HepG2 (cell line): ENCODE results near the gene RRP9. TPM values are rescaled to one million over a fixed set of nuclear protein-coding genes. Genes with fewer than 3 reads are reported as not detected.
A peak's percentile ranks its signal among the peaks of the same experiment; 100 is the strongest.

ENCODE experiments used
- GRHL1 ChIP-seq: sonication (generic); formaldehyde crosslinking; conservative IDR thresholded peaks from 2 replicates; pipeline ENCODE4 v1.8.0; 2022; ENCODE audit warnings: missing genetic modification reagents
- HNRNPLL ChIP-seq: fragments of 200-400 bp; formaldehyde crosslinking; IDR thresholded peaks from 2 replicates; pipeline ENCODE4 v1.6.1; 2017; ENCODE audit warnings: mild to moderate bottlenecking, low read depth, low read length; ENCODE audit not compliant: poor library complexity, severe bottlenecking
- LCORL ChIP-seq, 2 experiments: fragments of 450-650 bp in 1 of 2; sonication (generic) in 1 of 2; formaldehyde crosslinking in 1 of 2; IDR thresholded peaks; 2 replicates each; pipeline versions ENCODE4 v1.5.0 to v1.6.1; 2017 to 2020; ENCODE audit warnings: antibody characterized with exemption in 1 of 2, missing genetic modification reagents in 1 of 2
- NR2F1 ChIP-seq, 2 experiments: fragments of 450-650 bp in 1 of 2; formaldehyde crosslinking in 1 of 2; IDR thresholded peaks; 2 replicates each; pipeline versions ENCODE4 v1.5.0 to v1.6.1; 2016 to 2020; ENCODE audit warnings: mild to moderate bottlenecking in 1 of 2, missing compliant biosample characterization in 1 of 2, missing genetic modification reagents in 1 of 2, moderate library complexity in 1 of 2
- RXRA ChIP-seq: sonication (generic); formaldehyde crosslinking; IDR thresholded peaks from 2 replicates; pipeline ENCODE4 v1.5.1; 2020; ENCODE audit warnings: missing genetic modification reagents
- SPEN ChIP-seq: sonication (generic); formaldehyde crosslinking; IDR thresholded peaks from 2 replicates; pipeline ENCODE4 v1.5.1; 2020; ENCODE audit warnings: low read depth, mild to moderate bottlenecking, missing genetic modification reagents
- SRSF4 ChIP-seq: fragments of 200-400 bp; formaldehyde crosslinking; IDR thresholded peaks from one replicate; pipeline ENCODE4 v1.6.1; 2018; ENCODE audit warnings: mild to moderate bottlenecking, low read depth, low read length, moderate library complexity; ENCODE audit not compliant: poor library complexity, severe bottlenecking
- TBX2 ChIP-seq: sonication (generic); formaldehyde crosslinking; IDR thresholded peaks from 2 replicates; pipeline ENCODE4 v1.5.0; 2020; ENCODE audit warnings: missing genetic modification reagents, mild to moderate bottlenecking, borderline replicate concordance
- TCF12 ChIP-seq, 2 experiments: fragments of 450-650 bp in 1 of 2; sonication (generic) in 1 of 2; formaldehyde crosslinking in 1 of 2; IDR thresholded peaks; 2 replicates each; pipeline versions ENCODE4 v1.6.1 to v1.8.0; 2017 to 2022; ENCODE audit warnings: antibody characterized with exemption in 1 of 2, mild to moderate bottlenecking in 1 of 2, missing genetic modification reagents in 1 of 2, moderate library complexity in 1 of 2
- TOPORS ChIP-seq: sonication (generic); formaldehyde crosslinking; IDR thresholded peaks from 2 replicates; pipeline ENCODE4 v1.8.0; 2023; ENCODE audit warnings: mild to moderate bottlenecking, missing genetic modification reagents
- ZBTB1 ChIP-seq: sonication (generic); formaldehyde crosslinking; IDR thresholded peaks from 2 replicates; pipeline ENCODE4 v1.4.0; 2020; ENCODE audit warnings: missing genetic modification reagents, borderline replicate concordance
- ZNF577 ChIP-seq: sonication (generic); formaldehyde crosslinking; IDR thresholded peaks from 2 replicates; pipeline ENCODE4 v1.4.0; 2020; ENCODE audit warnings: mild to moderate bottlenecking, low read depth, missing genetic modification reagents, borderline replicate concordance
- ZNF776 ChIP-seq: sonication (generic); formaldehyde crosslinking; IDR thresholded peaks from 2 replicates; pipeline ENCODE4 v1.4.0; 2020; ENCODE audit warnings: mild to moderate bottlenecking, missing genetic modification reagents
- ZNF777 ChIP-seq: sonication (generic); formaldehyde crosslinking; IDR thresholded peaks from 2 replicates; pipeline ENCODE4 v1.4.0; 2020; ENCODE audit warnings: missing genetic modification reagents
- polyA plus RNA-seq, 8 experiments: library from polyadenylated mRNA; depleted of rRNA in 3 of 8; stranded (reverse) in 7 of 8; unstranded in 1 of 8; fragments of >200 nt; fragmentation: Illumina TruSeq in 4 of 8; extraction: Trizol in 4 of 8; gene quantifications; 2 replicates each; pipeline versions ENCODE4 v1.2.1 to v1.2.3, GENCODE V29; 2011 to 2016; ENCODE audit warnings: low read depth in 4 of 8, missing spikeins in 1 of 8, mixed read lengths in 1 of 8; ENCODE audit not compliant: insufficient read depth in 1 of 8
- total RNA-seq, 5 experiments: library from RNA; depleted of rRNA; stranded (reverse); fragments of >200 nt; fragmentation: Illumina TruSeq; extraction: Trizol; gene quantifications; 2 replicates each; pipeline ENCODE4 v1.2.3, GENCODE V29; 2016; ENCODE audit warnings: low read depth in 1 of 5
- TF ChIP-seq, protein P1 (sequence below): sonication (generic); formaldehyde crosslinking; IDR thresholded peaks from 2 replicates; pipeline ENCODE4 v1.8.0; 2022; ENCODE audit warnings: low read depth, missing genetic modification reagents
- TF ChIP-seq, protein P2 (sequence below): sonication (generic); formaldehyde crosslinking; IDR thresholded peaks from 2 replicates; pipeline ENCODE4 v1.4.0; 2020; ENCODE audit warnings: missing genetic modification reagents
- TF ChIP-seq, protein P3 (sequence below): sonication (generic); formaldehyde crosslinking; IDR thresholded peaks from 2 replicates; pipeline ENCODE4 v1.8.0; 2023; ENCODE audit warnings: mild to moderate bottlenecking, missing genetic modification reagents
- TF ChIP-seq, protein P4 (sequence below): sonication (generic); formaldehyde crosslinking; IDR thresholded peaks from 2 replicates; pipeline ENCODE4 v1.4.0; 2020; ENCODE audit warnings: missing genetic modification reagents, borderline replicate concordance

RRP9 gene
- total and polyA plus RNA-seq, 2 of the 13 experiments (the other 11 are each of a cell fraction or from before 2014, with no cell fraction given): 14.8 to 44.0 TPM

- TF ChIP-seq, protein P1, sequence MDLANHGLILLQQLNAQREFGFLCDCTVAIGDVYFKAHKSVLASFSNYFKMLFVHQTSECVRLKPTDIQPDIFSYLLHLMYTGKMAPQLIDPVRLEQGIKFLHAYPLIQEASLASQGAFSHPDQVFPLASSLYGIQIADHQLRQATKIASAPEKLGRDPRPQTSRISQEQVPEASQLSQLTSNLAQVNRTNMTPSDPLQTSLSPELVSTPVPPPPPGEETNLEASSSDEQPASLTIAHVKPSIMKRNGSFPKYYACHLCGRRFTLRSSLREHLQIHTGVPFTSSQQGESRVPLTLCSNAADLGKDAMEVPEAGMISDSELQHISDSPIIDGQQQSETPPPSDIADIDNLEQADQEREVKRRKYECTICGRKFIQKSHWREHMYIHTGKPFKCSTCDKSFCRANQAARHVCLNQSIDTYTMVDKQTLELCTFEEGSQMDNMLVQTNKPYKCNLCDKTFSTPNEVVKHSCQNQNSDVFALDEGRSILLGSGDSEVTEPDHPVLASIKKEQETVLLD (CRISPR knock-in tag): peak; percentile 91
- TF ChIP-seq GRHL1 (CRISPR knock-in tag) (no peak), SPEN (peak; percentile 73; the same call in 1 of the 2 replicates), RXRA (CRISPR knock-in tag) (no peak), LCORL (IDR thresholded peaks at IDR 0.05) (no peak), LCORL (CRISPR knock-in tag; IDR thresholded peaks at IDR 0.05) (no peak), ZNF776 (CRISPR knock-in tag) (peak; percentile 51; the same call in 1 of the 2 replicates), ZBTB1 (CRISPR knock-in tag) (no peak), TCF12 (IDR thresholded peaks at IDR 0.05) (no peak), TCF12 (CRISPR knock-in tag; IDR thresholded peaks at IDR 0.05) (peak; percentile 61; the same call in 1 of the 2 replicates), SRSF4 (no peak), HNRNPLL (peak; percentile 72), TBX2 (CRISPR knock-in tag) (no peak), ZNF577 (CRISPR knock-in tag) (no peak), NR2F1 (CRISPR knock-in tag; IDR thresholded peaks at IDR 0.05) (no peak), ZNF777 (peak; percentile 4; the same call in 1 of the 2 replicates), TOPORS (CRISPR knock-in tag) (peak; percentile 58; the same call in 1 of the 2 replicates)
- TF ChIP-seq, protein P2, sequence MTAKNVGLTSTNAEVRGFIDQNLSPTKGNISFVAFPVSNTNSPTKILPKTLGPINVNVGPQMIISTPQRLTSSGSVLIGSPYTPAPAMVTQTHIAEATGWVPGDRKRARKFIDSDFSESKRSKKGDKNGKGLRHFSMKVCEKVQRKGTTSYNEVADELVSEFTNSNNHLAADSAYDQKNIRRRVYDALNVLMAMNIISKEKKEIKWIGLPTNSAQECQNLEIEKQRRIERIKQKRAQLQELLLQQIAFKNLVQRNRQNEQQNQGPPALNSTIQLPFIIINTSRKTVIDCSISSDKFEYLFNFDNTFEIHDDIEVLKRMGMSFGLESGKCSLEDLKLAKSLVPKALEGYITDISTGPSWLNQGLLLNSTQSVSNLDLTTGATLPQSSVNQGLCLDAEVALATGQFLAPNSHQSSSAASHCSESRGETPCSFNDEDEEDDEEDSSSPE: peak; percentile 13; the same call in 1 of the 2 replicates
- TF ChIP-seq, protein P3, sequence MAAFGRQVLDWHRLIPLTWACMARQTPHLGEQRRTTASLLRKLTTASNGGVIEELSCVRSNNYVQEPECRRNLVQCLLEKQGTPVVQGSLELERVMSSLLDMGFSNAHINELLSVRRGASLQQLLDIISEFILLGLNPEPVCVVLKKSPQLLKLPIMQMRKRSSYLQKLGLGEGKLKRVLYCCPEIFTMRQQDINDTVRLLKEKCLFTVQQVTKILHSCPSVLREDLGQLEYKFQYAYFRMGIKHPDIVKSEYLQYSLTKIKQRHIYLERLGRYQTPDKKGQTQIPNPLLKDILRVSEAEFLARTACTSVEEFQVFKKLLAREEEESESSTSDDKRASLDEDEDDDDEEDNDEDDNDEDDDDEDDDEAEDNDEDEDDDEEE (CRISPR knock-in tag): peak; percentile 63; the same call in 1 of the 2 replicates
- TF ChIP-seq, protein P4, sequence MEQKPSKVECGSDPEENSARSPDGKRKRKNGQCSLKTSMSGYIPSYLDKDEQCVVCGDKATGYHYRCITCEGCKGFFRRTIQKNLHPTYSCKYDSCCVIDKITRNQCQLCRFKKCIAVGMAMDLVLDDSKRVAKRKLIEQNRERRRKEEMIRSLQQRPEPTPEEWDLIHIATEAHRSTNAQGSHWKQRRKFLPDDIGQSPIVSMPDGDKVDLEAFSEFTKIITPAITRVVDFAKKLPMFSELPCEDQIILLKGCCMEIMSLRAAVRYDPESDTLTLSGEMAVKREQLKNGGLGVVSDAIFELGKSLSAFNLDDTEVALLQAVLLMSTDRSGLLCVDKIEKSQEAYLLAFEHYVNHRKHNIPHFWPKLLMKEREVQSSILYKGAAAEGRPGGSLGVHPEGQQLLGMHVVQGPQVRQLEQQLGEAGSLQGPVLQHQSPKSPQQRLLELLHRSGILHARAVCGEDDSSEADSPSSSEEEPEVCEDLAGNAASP (CRISPR knock-in tag): peak; percentile 9; the same call in 1 of the 2 replicates
Observed at GRCh38 chr3:51974963-51975851, 33.5 kb upstream of the RRP9 start, which contains the start of gene ABHD14A (continued).
